Left renal cortex interstitium (tissue), 4 donors: Measurements from ENCODE around the gene TMED9. TPM values are rescaled to one million over a fixed set of nuclear protein-coding genes. Genes with fewer than 3 reads are reported as not detected.

Source experiments
- polyA plus RNA-seq, 4 donors: library from polyadenylated mRNA; unstranded; fragments of 120-200 nt; gene quantifications; one replicate each; pipeline ENCODE4 v1.2.1, GENCODE V29; 2013; ENCODE audit not compliant: insufficient read length in 4 of 4

TMED9 gene
- polyA plus RNA-seq, 4 donors, result 150 to 185 (median 155) TPM

Other genes with a start within 250 kb of the TMED9 start
- 100 to 1,000 TPM; 123 to 145 (median 134) TPM for gene LMAN2, start 240.5 kb upstream of the TMED9 start, polyA plus RNA-seq
- 10 to 100 TPM in 3 of 4 donors, 1 to 10 TPM in 1; 9.5 to 24.9 (median 16.9) TPM for gene RGS14, start 234.3 kb upstream of the TMED9 start, polyA plus RNA-seq
- gene SLC34A1, start 207.8 kb upstream of the TMED9 start, polyA plus RNA-seq, result 100 to 1,000 TPM; 115 to 254 (median 179) TPM
- 1 to 10 TPM in 2 of 4 donors, under 1 TPM in 2; 0.69 to 6.8 (median 2.5) TPM for gene PFN3, start 191.5 kb upstream of the TMED9 start, polyA plus RNA-seq
- gene F12, start 182.6 kb upstream of the TMED9 start, polyA plus RNA-seq, result 10 to 100 TPM in 2 of 4 donors, 1 to 10 TPM in 2; 4.2 to 19.8 (median 10.8) TPM
- gene GRK6, start 165.5 kb upstream of the TMED9 start, polyA plus RNA-seq, result 10 to 100 TPM; 24.8 to 34.1 (median 29.4) TPM
- gene PRR7, start 145.4 kb upstream of the TMED9 start, polyA plus RNA-seq, result 1 to 10 TPM; 1.1 to 2.8 (median 2.3) TPM
- 100 to 1,000 TPM; 166 to 235 (median 214) TPM for gene DBN1, start 118.6 kb upstream of the TMED9 start, polyA plus RNA-seq
- 100 to 1,000 TPM in 2 of 4 donors, 10 to 100 TPM in 2; 68.1 to 166 (median 130) TPM for gene PDLIM7, start 94.6 kb upstream of the TMED9 start, polyA plus RNA-seq
- gene DOK3, start 82.4 kb upstream of the TMED9 start, polyA plus RNA-seq, result 1 to 10 TPM; 3.6 to 8.7 (median 5.2) TPM
- gene DDX41, start 75.2 kb upstream of the TMED9 start, polyA plus RNA-seq, result 100 to 1,000 TPM in 2 of 4 donors, 10 to 100 TPM in 2; 97.3 to 107 (median 102) TPM
- 100 to 1,000 TPM in 2 of 4 donors, 10 to 100 TPM in 2; 51.0 to 145 (median 87.2) TPM for gene FAM193B, start 37.6 kb upstream of the TMED9 start, polyA plus RNA-seq
- gene B4GALT7, start 7.9 kb downstream of the TMED9 start, polyA plus RNA-seq, result 10 to 100 TPM; 20.0 to 34.1 (median 28.3) TPM
- gene FAM153A, start 190.7 kb downstream of the TMED9 start, polyA plus RNA-seq, result 1 to 10 TPM in 1 of 4 donors, under 1 TPM in 3; 0.25 to 1.5 (median 0.67) TPM